ENCODE data around the gene UBQLN4. TPM values are rescaled to one million over a fixed set of nuclear protein-coding genes. Genes with fewer than 3 reads are reported as not detected.
"Not testable (repeated sequence)": the region's sequence is repeated elsewhere in the genome, so short reads cannot be mapped to it uniquely, and the experiment has no call there.

Gene UBQLN4
- total RNA-seq, 2 experiments from 2014 or later = 31.9 to 37.9 TPM

GRCh38 chr1:156076609-156077429 is 23.2 kb upstream of the UBQLN4 start:
- Mint-ChIP-seq H3K9me3 (no peaks in the 10 kb centered on the region), H3K27ac (no peak overlapping the region), H3K4me1 (no peaks in the 10 kb centered on the region), H3K27me3 (peaks cover 36% of the 10 kb centered on the region), H3K36me3 (no peaks in the 10 kb centered on the region), H3K4me3 (no peak overlapping the region)
- no peak for DNase-seq
- POLR2A ChIA-PET = no interaction called here
- no peak for ATAC-seq (ENCODE audit: low read depth)

- DNase-seq (no peak), ATAC-seq (ENCODE audit: low read depth) (no peak)
- Mint-ChIP-seq H3K27me3 (peaks cover 28% of the 10 kb centered on the region), H3K4me3 (no peak overlapping the region), H3K27ac (no peak overlapping the region), H3K9me3 (no peaks in the 10 kb centered on the region), H3K36me3 (no peaks in the 10 kb centered on the region), H3K4me1 (no peaks in the 10 kb centered on the region)
- POLR2A ChIA-PET = no interaction called here
Observed at GRCh38 chr1:156075775-156076204, 22.2 kb upstream of the UBQLN4 start.

GRCh38 chr1:156075162-156075561 is 21.6 kb upstream of the UBQLN4 start:
- no peak overlapping the region for H3K4me3 Mint-ChIP-seq
- POLR2A ChIA-PET = no interaction called here

GRCh38 chr1:156074661-156075060 is 21.1 kb upstream of the UBQLN4 start:
- Mint-ChIP-seq H3K4me3 (no peak overlapping the region), H3K4me1 (no peaks in the 10 kb centered on the region), H3K36me3 (no peaks in the 10 kb centered on the region), H3K9me3 (no peaks in the 10 kb centered on the region), H3K27me3 (peaks cover 17% of the 10 kb centered on the region), H3K27ac (no peak overlapping the region)
- no peak for ATAC-seq (ENCODE audit: low read depth)
- POLR2A ChIA-PET = no interaction called here
- no peak for DNase-seq

More at GRCh38 chr1:156075162-156075561, 21.6 kb upstream of the UBQLN4 start:
- no peaks in the 10 kb centered on the region for H3K4me1 Mint-ChIP-seq
- no peaks in the 10 kb centered on the region for H3K36me3 Mint-ChIP-seq
- H3K27ac Mint-ChIP-seq = no peak overlapping the region
- no peaks in the 10 kb centered on the region for H3K9me3 Mint-ChIP-seq
- ATAC-seq (ENCODE audit: low read depth) (no peak), DNase-seq (no peak)
- peaks cover 22% of the 10 kb centered on the region for H3K27me3 Mint-ChIP-seq

- ATAC-seq (ENCODE audit: low read depth) (no peak), DNase-seq (no peak)
- H3K9me3 Mint-ChIP-seq = no peaks in the 10 kb centered on the region
- POLR2A ChIA-PET = interaction anchor here (0.7 to 1.1 kb wide), 2 partner anchors 14 to 763 kb away, joined by 3 to 4 read pairs; no protein-coding TSS in a partner anchor
- H3K27me3 Mint-ChIP-seq = peaks cover 12% of the 10 kb centered on the region
- no peak overlapping the region for H3K4me3 Mint-ChIP-seq
- H3K36me3 Mint-ChIP-seq = no peaks in the 10 kb centered on the region
- H3K27ac Mint-ChIP-seq = no peak overlapping the region
- H3K4me1 Mint-ChIP-seq = no peaks in the 10 kb centered on the region
Observed at GRCh38 chr1:156073740-156074139, 20.1 kb upstream of the UBQLN4 start.

GRCh38 chr1:156073110-156073687 is 19.6 kb upstream of the UBQLN4 start:
- Mint-ChIP-seq H3K4me1 (no peaks in the 10 kb centered on the region), H3K4me3 (no peak overlapping the region), H3K27ac (no peak overlapping the region), H3K9me3 (no peaks in the 10 kb centered on the region), H3K36me3 (no peaks in the 10 kb centered on the region), H3K27me3 (peaks cover 12% of the 10 kb centered on the region)
- no peak for DNase-seq
- no peak for ATAC-seq (ENCODE audit: low read depth)
- POLR2A ChIA-PET = interaction anchor here (0.7 to 1.1 kb wide), 2 partner anchors 14 to 763 kb away, joined by 3 to 4 read pairs; no protein-coding TSS in a partner anchor

GRCh38 chr1:156072251-156072650 is 18.7 kb upstream of the UBQLN4 start:
- no peaks in the 10 kb centered on the region for H3K9me3 Mint-ChIP-seq
- POLR2A ChIA-PET = no interaction called here
- no peak overlapping the region for H3K27ac Mint-ChIP-seq
- H3K36me3 Mint-ChIP-seq = no peaks in the 10 kb centered on the region
- DNase-seq = no peak
- no peak overlapping the region for H3K4me3 Mint-ChIP-seq
- H3K27me3 Mint-ChIP-seq = peaks cover 8% of the 10 kb centered on the region
- no peaks in the 10 kb centered on the region for H3K4me1 Mint-ChIP-seq
- no peak for ATAC-seq (ENCODE audit: low read depth)

GRCh38 chr1:156071332-156071816 is 17.8 kb upstream of the UBQLN4 start:
- POLR2A ChIA-PET, DNase-seq, H3K4me3 Mint-ChIP-seq: not testable (repeated sequence)

GRCh38 chr1:156070548-156070947 is 16.9 kb upstream of the UBQLN4 start:
- peaks cover 6% of the 10 kb centered on the region for H3K4me1 Mint-ChIP-seq
- ATAC-seq (ENCODE audit: low read depth) = no peak
- H3K4me3 Mint-ChIP-seq = no peak overlapping the region
- H3K36me3 Mint-ChIP-seq = no peaks in the 10 kb centered on the region
- no peak overlapping the region for H3K27ac Mint-ChIP-seq
- peaks cover 8% of the 10 kb centered on the region for H3K27me3 Mint-ChIP-seq
- no peak for DNase-seq
- no peaks in the 10 kb centered on the region for H3K9me3 Mint-ChIP-seq
- POLR2A ChIA-PET = no interaction called here

More at GRCh38 chr1:156071332-156071816, 17.8 kb upstream of the UBQLN4 start:
- H3K9me3 Mint-ChIP-seq; ATAC-seq (ENCODE audit: low read depth); H3K36me3 Mint-ChIP-seq; H3K27me3 Mint-ChIP-seq; H3K27ac Mint-ChIP-seq; H3K4me1 Mint-ChIP-seq: not testable (repeated sequence)

GRCh38 chr1:156069490-156070455 is 16.2 kb upstream of the UBQLN4 start:
- H3K36me3 Mint-ChIP-seq = no peaks in the 10 kb centered on the region
- DNase-seq (no peak), ATAC-seq (ENCODE audit: low read depth) (no peak)
- no peak overlapping the region for H3K4me3 Mint-ChIP-seq
- H3K27me3 Mint-ChIP-seq = peaks cover 8% of the 10 kb centered on the region
- H3K4me1 Mint-ChIP-seq = peaks cover 8% of the 10 kb centered on the region
- H3K9me3 Mint-ChIP-seq = no peaks in the 10 kb centered on the region
- no peak overlapping the region for H3K27ac Mint-ChIP-seq
- POLR2A ChIA-PET = no interaction called here

- H3K9me3 Mint-ChIP-seq = no peaks in the 10 kb centered on the region
- POLR2A ChIA-PET = interaction anchor here (0.8 kb wide), 1 partner anchor 11 kb away, joined by 4 read pairs; no protein-coding TSS in a partner anchor
- no peak for DNase-seq
- H3K4me3 Mint-ChIP-seq = no peak overlapping the region
- H3K4me1 Mint-ChIP-seq = peaks cover 8% of the 10 kb centered on the region
- no peak overlapping the region for H3K27ac Mint-ChIP-seq
- H3K27me3 Mint-ChIP-seq = peaks cover under 1% of the 10 kb centered on the region
- no peak for ATAC-seq (ENCODE audit: low read depth)
- no peaks in the 10 kb centered on the region for H3K36me3 Mint-ChIP-seq
Observed at GRCh38 chr1:156067262-156067661, 13.7 kb upstream of the UBQLN4 start.

- POLR2A ChIA-PET = interaction anchor here (1.0 to 1.5 kb wide), 4 partner anchors 127 to 179 kb away, joined by 3 to 11 read pairs (median 3); partner anchors contain the start of gene KHDC4
Observed at GRCh38 chr1:156065871-156066270, 12.3 kb upstream of the UBQLN4 start.

GRCh38 chr1:156065212-156065611 is 11.6 kb upstream of the UBQLN4 start:
- ATAC-seq (ENCODE audit: low read depth) (no peak), DNase-seq (no peak)
- Mint-ChIP-seq H3K9me3 (no peaks in the 10 kb centered on the region), H3K27me3 (no peaks in the 10 kb centered on the region), H3K36me3 (no peaks in the 10 kb centered on the region), H3K4me3 (no peak overlapping the region), H3K27ac (peak overlapping the region; percentile 5), H3K4me1 (peaks cover 8% of the 10 kb centered on the region)
- POLR2A ChIA-PET = interaction anchor here (1.5 kb wide), 1 partner anchor 131 kb away, joined by 3 read pairs; the partner anchor contains the start of gene KHDC4

More at GRCh38 chr1:156065871-156066270, 12.3 kb upstream of the UBQLN4 start:
- Mint-ChIP-seq H3K27me3 (no peaks in the 10 kb centered on the region), H3K27ac (no peak overlapping the region), H3K4me1 (peaks cover 8% of the 10 kb centered on the region), H3K9me3 (no peaks in the 10 kb centered on the region), H3K36me3 (no peaks in the 10 kb centered on the region), H3K4me3 (no peak overlapping the region)
- DNase-seq (no peak), ATAC-seq (ENCODE audit: low read depth) (no peak)

Data from activated naive CD8-positive, alpha-beta T cell treated with anti-CD3 and anti-CD28 coated beads, Interleukin-2, amount 10 ng/mL, durations not matched to agents 7 days and 5 days (primary cell).